Measurements from ENCODE around the gene BCO1. TPM values are rescaled to one million over a fixed set of nuclear protein-coding genes. Genes with fewer than 3 reads are reported as not detected.

BCO1 gene
- total and polyA plus RNA-seq, 4 donors, result 0.11 to 0.50 (median 0.29) TPM

- TF ChIP-seq SP1 (IDR thresholded peaks at IDR 0.05), result no peak
- no peak for TF ChIP-seq EGR1 (IDR thresholded peaks at IDR 0.05; ENCODE audit: low read depth in 2 of 2)
- no peak for TF ChIP-seq HNF4G (IDR thresholded peaks at IDR 0.05)
- TF ChIP-seq FOXA2 (IDR thresholded peaks at IDR 0.05), result no peak
- no peak for TF ChIP-seq RXRA (IDR thresholded peaks at IDR 0.05)
- TF ChIP-seq RAD21 (IDR thresholded peaks at IDR 0.05), result no peak
- TF ChIP-seq FOXA1 (IDR thresholded peaks at IDR 0.05), result no peak
- TF ChIP-seq YY1 (IDR thresholded peaks at IDR 0.05), result no peak
Observed at GRCh38 chr16:81321039-81321438, 82.5 kb downstream of the BCO1 start (continued).

DNA sequence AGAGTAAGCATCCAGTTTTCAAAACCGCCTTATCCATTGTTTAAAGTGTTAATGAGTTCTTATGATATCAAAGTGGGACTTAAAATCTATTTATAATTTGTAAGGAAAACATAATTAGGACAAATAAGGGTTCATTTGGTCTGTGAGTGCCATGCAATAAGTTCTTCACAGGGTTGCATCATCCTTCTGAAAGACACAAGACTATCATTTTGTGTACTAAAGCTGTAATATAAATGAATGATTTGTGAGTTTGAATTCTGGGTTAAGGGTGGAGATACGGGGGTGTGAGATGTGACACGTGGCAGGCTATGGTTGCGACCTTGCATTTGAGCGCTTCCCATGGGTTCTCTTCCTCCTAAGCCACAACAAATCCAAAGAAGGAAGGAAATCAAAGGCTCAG, 83.0 kb downstream of the BCO1 start:
- Histone ChIP-seq H3K4me1 (ENCODE audit: control insufficient read depth in 4 of 4, insufficient read depth in 4 of 4, low read length in 3 of 4) (peaks cover 0 to 1% (median 0%) of the 10 kb centered on the region in 4 donors), H3K9ac (ENCODE audit: low read depth in 1 of 2, low read length in 2 of 2) (no peak overlapping the region)
- TF ChIP-seq HNF4A (conservative IDR thresholded peaks at IDR 0.05) (no peak), CTCF (IDR thresholded peaks at IDR 0.05; ENCODE audit: low read depth, low read length, missing input control) (no peak), YY1 (IDR thresholded peaks at IDR 0.05) (no peak), JUND (IDR thresholded peaks at IDR 0.05) (no peak), GABPA (IDR thresholded peaks at IDR 0.05 in 1 of 2, conservative IDR thresholded peaks at IDR 0.05 in 1 of 2) (no peak), REST (IDR thresholded peaks at IDR 0.05) (no peak), RXRA (IDR thresholded peaks at IDR 0.05) (no peak), TAF1 (conservative IDR thresholded peaks at IDR 0.05) (no peak), EGR1 (IDR thresholded peaks at IDR 0.05; ENCODE audit: low read depth in 2 of 2) (no peak), FOXA2 (IDR thresholded peaks at IDR 0.05) (no peak), FOXA1 (IDR thresholded peaks at IDR 0.05) (no peak), HNF4G (IDR thresholded peaks at IDR 0.05) (no peak)
- TF ChIP-seq, protein P1, sequence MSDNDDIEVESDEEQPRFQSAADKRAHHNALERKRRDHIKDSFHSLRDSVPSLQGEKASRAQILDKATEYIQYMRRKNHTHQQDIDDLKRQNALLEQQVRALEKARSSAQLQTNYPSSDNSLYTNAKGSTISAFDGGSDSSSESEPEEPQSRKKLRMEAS (IDR thresholded peaks at IDR 0.05), result no peak
- TF ChIP-seq, protein P2, sequence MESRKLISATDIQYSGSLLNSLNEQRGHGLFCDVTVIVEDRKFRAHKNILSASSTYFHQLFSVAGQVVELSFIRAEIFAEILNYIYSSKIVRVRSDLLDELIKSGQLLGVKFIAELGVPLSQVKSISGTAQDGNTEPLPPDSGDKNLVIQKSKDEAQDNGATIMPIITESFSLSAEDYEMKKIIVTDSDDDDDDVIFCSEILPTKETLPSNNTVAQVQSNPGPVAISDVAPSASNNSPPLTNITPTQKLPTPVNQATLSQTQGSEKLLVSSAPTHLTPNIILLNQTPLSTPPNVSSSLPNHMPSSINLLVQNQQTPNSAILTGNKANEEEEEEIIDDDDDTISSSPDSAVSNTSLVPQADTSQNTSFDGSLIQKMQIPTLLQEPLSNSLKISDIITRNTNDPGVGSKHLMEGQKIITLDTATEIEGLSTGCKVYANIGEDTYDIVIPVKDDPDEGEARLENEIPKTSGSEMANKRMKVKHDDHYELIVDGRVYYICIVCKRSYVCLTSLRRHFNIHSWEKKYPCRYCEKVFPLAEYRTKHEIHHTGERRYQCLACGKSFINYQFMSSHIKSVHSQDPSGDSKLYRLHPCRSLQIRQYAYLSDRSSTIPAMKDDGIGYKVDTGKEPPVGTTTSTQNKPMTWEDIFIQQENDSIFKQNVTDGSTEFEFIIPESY (IDR thresholded peaks at IDR 0.05), result no peak

More for the DNA sequence above, 83.0 kb downstream of the BCO1 start:
- H3K27ac ChIP-seq (ENCODE audit: low read depth in 1 of 2, low read length in 2 of 2), result no peak overlapping the region
- H3K9me3 ChIP-seq (ENCODE audit: control insufficient read depth in 4 of 4, low read length in 3 of 4), result no peaks in the 10 kb centered on the region
- no peaks in the 10 kb centered on the region for H3K27me3 ChIP-seq (ENCODE audit: control insufficient read depth in 4 of 4, insufficient read depth in 4 of 4, low read length in 3 of 4)
- no peaks in the 10 kb centered on the region for H3K36me3 ChIP-seq (ENCODE audit: control insufficient read depth in 4 of 4, insufficient read depth in 3 of 4, low read depth in 1 of 4, low read length in 3 of 4)
- WGBS, result 96% methylated on average over 5 of the region's 5 CpGs
- H3K4me3 ChIP-seq (ENCODE audit: low read depth in 1 of 3, low read length in 3 of 3), result no peak overlapping the region
- DNase-seq (ENCODE audit: low spot score), result no peak

Measured in liver (tissue), 9 donors.